HG02870 (cell line): ENCODE measurements around the gene SLITRK3.
"Not testable (repeated sequence)": the region's sequence is repeated elsewhere in the genome, so short reads cannot be mapped to it uniquely, and the experiment has no call there.

Source experiments
- ATAC-seq: cut with Tn5 transposase; IDR thresholded peaks from one replicate; pipeline ENCODE4 v1.9.1; 2021; ENCODE audit warnings: mild to moderate bottlenecking, moderate library complexity; ENCODE audit not compliant: unreplicated experiment

The SLITRK3 gene

DNA sequence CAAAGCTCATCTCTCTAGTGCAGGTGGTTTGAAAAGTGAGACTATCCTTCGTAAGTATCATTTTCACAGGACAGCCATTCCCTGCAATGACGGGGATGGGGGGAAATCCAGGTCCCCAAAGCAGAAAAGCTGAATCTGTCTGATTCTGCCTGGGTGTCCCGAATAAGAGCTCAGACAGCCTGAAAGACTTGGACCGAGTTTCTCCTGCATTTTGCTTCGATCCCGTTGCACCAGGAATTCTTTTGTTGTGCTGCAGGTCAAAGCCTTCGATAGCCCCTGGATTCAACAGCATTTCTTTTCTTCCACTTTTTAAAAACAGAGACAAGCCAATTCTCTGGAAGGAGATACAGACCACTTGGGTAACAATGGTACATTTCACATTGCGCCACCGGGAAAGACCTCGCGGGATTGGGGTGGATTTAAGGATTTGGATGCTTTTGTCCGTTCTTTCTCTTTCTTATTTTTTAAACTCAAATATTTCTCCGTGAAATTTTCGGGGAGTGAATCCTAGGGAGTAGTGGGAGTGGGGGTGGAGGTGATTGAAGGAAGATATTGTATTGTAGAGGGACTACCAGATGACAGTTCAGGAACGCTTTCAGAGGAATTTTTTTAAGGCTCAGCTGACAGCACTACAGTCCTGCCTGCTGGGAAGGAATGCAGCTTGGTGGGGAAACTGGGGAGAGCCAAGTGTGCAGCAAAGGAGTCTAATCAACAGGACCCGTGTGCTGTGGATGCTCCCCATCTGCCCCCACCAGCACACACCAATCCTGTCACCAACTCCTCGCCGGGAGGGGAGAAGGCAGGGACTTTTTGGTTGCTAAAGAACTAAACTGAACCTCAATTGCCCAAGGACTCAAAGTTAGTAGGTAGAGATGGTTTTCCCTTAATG is 2.6 kb downstream of the SLITRK3 start:
- no peak for ATAC-seq

DNA sequence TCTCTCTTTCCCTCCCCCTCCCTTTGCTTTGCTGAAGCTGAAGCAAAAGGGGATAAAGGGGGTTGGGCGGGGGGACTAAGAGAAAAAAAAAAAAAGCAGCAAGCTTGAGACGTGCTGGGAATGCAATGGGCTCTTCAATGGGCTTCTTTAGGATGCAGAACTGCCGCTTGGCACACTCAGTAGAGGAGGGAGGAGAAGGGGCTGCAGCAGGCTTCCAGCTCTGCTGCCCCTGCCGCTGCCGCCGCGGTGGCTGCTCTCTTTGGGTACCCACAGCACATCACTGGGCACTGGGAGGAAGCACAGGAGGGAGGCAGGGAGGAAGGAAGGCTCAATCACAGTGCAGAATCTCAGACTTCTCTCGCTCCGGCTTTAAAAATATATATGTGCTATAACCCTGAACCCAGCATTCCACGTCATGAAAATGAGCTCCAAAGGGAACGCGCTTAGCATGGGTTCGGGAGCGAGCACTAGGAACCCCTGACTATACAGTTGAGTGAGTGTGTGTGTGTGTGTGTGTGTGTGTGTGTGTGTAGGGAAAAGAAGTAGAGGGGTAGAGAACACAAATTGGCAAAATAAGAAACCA is 3.5 kb downstream of the SLITRK3 start:
- no peak for ATAC-seq

DNA sequence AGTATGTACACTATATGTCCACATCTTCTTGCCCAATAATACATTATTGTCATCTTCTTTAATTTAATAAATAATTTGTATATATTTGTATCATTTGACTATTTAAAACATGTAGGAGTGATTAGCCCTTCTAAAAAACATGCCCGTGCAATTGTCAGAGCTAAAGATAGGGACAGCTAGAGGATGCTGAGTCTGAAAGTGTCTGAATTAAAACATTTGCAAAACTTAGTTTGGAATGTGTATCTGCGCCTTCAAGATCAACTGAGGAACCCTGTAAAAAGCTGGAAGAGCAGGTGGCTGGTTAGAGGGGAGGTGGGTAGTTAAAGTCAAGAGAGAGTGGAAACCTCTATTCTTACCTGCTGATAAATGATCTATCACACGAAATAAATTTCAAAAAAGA is 4.7 kb downstream of the SLITRK3 start:
- no peak for ATAC-seq

DNA sequence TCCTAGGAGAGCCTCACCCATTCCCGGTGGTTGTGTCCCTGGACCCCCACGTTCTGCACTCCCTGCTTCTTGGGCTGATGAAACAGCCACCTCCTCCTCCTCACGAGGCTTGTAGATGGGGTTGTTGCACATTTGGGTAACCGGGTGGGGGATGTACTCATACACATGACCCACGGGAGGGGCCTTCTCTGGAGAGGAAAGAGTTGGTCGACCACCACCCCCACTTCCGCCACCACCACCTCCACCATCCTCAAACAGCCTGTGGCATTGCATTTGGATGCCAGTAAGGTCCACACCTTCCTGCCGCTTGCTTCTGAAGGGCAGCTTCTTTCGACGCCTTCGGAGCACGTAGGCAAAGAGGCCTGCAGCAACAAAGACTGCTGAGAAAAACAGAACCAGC is 7.7 kb downstream of the SLITRK3 start:
- no peak for ATAC-seq

DNA sequence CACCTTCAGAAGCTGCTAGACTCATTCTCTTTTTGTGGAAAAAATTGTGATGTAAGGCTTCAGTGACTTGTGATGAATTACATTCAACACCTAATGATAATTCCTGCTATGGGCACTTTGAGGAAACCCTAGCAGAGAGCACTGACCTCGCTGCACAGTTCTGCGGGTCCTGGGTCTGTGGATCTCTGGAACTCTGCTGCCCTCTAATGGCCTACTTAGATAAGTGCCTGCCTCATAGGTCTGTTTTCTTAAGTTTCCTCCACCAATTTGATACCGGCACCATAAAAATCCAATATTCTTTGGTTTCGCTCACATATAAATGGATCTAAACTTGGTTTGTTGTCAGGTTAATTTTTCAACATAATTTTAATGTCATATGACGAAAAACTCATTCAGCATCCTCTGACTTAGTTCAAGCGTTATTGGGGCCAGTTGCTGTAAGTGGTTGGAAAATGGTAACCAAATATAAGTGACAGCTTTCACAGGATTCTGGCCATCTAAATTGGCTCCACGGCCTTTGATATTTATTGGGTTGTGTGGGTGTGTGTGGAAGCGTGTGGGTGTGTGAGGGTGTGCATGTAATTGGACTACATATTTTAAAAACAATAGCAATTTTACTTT is 10.4 kb downstream of the SLITRK3 start:
- ATAC-seq = peak; percentile 95

DNA sequence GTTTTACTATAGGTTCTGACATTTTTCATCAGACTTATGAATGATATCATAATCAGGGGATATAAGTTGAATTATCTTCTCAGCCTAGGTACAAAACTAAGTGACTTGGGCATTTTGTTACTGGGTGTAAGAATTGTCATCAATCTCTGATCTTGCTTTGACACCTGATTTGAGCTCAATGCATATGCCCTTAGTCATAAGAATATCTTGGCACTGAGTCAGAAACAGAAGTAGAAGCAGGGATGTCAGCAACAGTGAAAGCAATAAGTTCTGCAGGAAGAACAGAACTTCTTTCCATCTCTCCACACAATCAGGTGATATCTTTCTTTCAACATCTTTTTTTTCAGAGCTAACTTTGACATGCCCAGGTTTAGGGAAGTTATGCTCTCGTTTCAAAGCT is 14.6 kb downstream of the SLITRK3 start:
- no peak for ATAC-seq

DNA sequence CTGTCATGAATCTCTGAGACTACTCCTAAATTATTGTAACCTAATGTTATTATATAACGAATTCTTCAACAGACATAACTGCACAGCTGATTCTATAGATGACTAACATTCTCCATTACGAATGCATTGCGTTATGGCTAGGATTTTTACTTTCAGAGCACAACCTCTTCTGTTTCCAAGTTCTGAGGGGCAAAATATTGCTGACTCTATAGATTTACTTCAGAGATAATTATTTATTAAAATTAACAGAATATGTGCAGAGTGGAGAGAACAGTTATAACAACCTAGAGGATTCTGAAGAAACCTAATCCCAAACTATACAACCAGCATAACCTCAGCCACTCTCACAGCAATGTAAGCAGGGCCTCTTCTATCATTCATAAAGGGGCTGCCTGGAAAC is 25.9 kb downstream of the SLITRK3 start:
- no peak for ATAC-seq

DNA sequence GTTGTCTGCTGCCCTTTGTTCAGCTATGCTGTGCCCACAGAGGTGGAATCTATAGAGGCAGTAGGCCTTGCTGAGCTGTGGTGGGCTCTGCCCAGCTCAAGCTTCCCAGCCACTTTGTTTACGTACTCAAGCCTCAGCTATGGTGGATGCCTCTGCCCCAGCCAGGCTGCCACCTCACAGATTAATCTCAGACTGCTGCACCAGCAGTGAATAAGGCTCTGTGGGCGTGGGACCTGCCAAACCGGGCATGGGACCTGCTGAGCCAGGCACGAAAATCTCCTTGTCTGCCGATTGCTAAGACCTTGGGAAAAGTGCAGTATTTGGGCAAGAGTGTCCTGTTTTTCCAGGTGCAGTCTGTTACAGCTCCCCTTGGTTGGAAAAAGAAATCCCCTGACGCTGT is 26.8 kb downstream of the SLITRK3 start:
- ATAC-seq = no peak

DNA sequence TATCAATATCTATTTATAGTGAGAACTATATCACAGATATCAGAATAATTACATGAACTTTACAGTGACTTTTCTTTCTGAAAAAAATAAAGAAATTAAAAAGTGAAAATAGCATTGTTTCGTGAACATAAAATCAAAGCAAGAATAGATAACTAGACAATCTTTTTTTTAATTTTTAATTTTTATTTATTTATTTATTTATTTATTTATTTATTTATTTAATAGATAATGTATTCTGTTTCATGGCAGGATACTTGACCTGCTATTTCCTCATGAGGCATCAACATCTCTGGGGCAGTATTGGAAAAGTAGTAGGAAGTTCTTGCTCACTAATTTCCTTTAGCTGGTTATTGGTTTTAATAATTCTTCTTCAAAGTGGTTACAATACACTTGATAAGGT is 33.3 kb downstream of the SLITRK3 start:
- no peak for ATAC-seq

DNA sequence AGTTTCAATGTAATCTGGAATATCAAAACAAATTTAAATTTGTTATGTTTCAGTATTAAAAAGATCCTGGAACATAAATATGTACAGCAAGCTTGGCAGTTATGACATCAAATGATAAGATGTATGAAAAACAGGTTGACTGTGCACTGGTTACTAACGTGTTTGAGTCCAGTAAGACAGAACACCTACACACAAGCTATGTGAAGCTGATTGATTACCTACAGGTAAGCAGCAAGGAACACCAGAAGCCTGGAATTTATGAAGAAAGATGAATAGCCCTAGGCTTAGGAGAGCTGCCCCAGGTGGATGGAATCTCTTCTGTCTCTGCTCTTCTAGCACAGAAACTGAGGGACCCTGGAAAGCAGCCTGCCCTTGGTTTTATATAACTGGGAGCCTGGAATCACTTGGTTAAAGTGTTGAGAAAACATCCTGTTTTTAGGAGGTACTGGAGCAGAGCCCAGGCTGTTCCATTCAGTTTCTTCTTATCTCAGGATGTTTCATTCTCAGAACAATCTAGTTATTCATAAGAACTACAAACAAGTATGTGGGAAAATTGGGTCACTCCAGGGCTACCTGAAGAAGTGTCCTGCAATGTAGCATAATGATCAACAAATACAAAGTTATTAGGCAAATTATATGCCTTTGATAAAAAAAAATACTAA is 36.3 kb downstream of the SLITRK3 start:
- ATAC-seq = no peak

DNA sequence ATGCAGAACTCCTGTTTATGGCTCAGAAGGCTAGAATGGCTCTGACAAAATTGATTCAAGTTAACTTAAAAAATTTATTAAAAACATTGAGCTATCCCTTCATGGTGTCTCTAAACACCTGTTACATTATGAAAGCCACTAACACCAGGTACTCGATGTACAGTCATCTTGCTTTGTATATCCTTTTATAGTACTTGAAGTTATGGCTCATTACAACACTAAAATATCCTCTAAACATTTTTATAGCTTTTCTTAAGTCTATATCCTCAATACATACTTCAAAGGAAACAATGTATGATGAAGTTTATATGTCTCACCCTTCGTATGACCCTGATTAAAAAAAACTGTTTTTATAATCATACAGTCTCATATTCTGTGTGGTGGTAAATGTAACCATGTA is 38.2 kb downstream of the SLITRK3 start:
- no peak for ATAC-seq

DNA sequence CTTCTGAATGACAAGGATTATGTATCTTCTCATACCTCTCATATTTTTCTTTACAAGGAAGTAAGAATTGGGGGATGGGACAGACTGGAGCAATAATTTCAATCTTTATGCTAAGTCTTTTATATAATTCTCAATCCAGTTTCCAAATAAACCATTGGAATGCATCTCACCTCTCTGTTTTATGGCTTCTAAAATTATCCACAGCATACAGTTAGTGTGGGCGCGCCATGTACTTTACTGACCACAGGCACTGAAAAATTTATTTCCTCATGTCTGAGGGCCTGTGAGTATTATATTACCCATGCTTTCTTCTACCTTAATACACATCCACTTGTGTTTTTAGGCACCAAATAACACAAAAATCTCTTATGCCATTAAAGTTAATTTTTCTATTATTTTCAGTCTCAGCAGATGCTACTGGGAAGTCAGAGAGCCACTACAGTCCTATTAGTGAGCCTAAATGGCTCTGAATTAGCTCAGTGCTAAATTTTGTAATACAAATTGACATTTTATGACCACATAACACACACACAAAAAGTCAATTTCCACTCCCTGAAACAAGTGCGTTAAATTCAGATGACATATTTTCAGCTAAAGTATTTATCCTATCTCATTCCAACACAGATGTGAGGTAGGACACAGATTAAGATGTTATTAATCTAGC is 39.3 kb downstream of the SLITRK3 start:
- ATAC-seq = no peak

DNA sequence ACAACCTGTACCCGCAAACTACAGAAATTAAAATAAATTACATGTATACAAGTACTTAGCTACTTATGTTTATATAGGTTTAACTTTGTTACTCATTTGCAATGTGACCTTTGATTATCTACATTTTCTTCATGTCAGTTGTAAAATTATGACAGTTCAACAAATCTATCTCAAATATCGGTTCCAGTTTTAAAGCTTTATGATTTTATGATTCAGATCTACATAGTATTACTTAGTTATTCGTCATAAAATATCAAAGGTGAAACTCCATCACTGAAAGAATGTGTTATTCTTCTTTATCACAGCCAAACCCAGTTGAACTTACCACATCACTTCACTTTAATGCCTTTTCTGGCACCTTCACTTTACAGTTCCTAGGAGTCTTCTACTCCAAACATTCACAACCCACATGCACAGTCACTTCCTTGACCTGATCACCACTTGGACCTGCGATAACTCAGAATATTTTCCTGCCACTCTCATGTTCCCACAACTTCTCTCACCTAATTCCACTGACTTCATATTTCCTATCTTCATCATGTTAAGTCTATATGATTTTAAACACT is 47.2 kb downstream of the SLITRK3 start:
- ATAC-seq = no peak

DNA sequence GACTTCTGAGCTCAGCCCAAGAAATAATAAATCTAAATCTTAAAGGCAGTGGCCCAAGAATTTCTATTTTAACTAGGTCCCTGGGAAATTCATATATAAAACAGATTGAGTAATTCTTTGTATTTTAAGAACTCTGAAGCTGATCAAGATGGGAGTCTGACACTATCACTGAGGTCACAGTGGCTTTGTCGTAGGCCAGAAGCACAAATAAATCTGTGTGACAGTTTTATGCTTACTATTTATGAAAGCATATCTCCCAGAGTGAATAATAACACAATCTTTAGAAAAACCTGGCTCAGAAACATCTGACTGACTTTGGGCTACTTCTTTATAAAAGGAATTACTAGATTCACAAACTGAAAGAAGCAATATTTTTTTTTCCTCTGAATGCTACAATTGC is 51.9 kb downstream of the SLITRK3 start:
- ATAC-seq = no peak

DNA sequence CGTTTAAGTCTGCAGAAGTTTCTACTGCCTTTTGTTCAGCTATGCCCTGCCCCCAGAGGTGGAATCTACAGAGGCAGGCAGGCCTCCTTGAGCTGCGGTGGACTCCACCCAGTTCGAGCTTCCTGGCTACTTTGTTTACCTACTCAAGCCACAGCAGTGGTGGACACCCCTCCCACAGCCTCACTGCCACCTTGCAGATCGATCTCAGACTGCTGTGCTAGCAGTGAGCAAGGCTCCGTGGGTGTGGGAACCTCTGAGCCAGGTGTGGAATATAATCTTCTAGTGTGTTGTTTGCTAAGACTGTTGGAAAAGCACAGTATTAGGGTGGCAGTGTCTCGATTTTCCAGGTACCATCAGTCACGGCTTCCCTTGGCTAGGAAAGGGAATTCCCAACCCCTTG is 56.3 kb downstream of the SLITRK3 start:
- not testable (repeated sequence) for ATAC-seq
